ENCODE measurements around the gene COX18.

The COX18 gene

GRCh38 chr4:73051625-73052024, 17.9 kb downstream of the COX18 start:
- no peak for DNase-seq

GRCh38 chr4:73045879-73046278, 23.6 kb downstream of the COX18 start:
- no peak for DNase-seq

GRCh38 chr4:73037057-73037456, 32.5 kb downstream of the COX18 start:
- DNase-seq = no peak

GRCh38 chr4:73036123-73036522, 33.4 kb downstream of the COX18 start:
- DNase-seq = no peak

GRCh38 chr4:73034896-73035295, 34.6 kb downstream of the COX18 start:
- DNase-seq = no peak

- DNase-seq = no peak
Observed at GRCh38 chr4:73028621-73029020, 40.9 kb downstream of the COX18 start.

- no peak for DNase-seq
Observed at GRCh38 chr4:73021634-73022033, 47.9 kb downstream of the COX18 start.

- DNase-seq = peak; percentile 16
Observed at GRCh38 chr4:73019462-73020047, 50.0 kb downstream of the COX18 start.

- DNase-seq = no peak
Observed at GRCh38 chr4:73018595-73018994, 50.9 kb downstream of the COX18 start.

- no peak for DNase-seq
Observed at GRCh38 chr4:73013310-73013709, 56.2 kb downstream of the COX18 start.

- no peak for DNase-seq
Observed at GRCh38 chr4:73012673-73013072, 56.8 kb downstream of the COX18 start.

GRCh38 chr4:73011629-73011985, 57.9 kb downstream of the COX18 start:
- no peak for DNase-seq

GRCh38 chr4:73010789-73011628, 58.5 kb downstream of the COX18 start:
- no peak for DNase-seq

- DNase-seq = no peak
Observed at GRCh38 chr4:73007526-73008100, 61.9 kb downstream of the COX18 start.

- no peak for DNase-seq
Observed at GRCh38 chr4:73006286-73006990, 63.1 kb downstream of the COX18 start.

GRCh38 chr4:73005514-73005913, 64.0 kb downstream of the COX18 start:
- no peak for DNase-seq
